H9 (cell line): ENCODE data around the gene MRPS27. TPM values are rescaled to one million over a fixed set of nuclear protein-coding genes. Genes with fewer than 3 reads are reported as not detected.

Source experiments
- DNase-seq: peaks from one replicate; pipeline ENCODE4 v3.0.0-alpha.2; 2017
- H2AFZ ChIP-seq: one replicate; pipeline ENCODE4 v1.6.1; 2013; ENCODE audit warnings: mild to moderate bottlenecking, low read length, control low read depth, moderate library complexity
- H2AK5ac ChIP-seq: 2 replicates; pipeline ENCODE4 v1.6.1; 2013; ENCODE audit warnings: low read length, control low read depth, mixed read lengths; ENCODE audit not compliant: insufficient read length
- H2BK120ac ChIP-seq: one replicate; pipeline ENCODE4 v1.6.1; 2013; ENCODE audit warnings: low read depth, mild to moderate bottlenecking, low read length, control low read depth, inconsistent platforms; ENCODE audit not compliant: poor library complexity, severe bottlenecking
- H2BK12ac ChIP-seq: 2 replicates; pipeline ENCODE4 v1.6.1; 2013; ENCODE audit warnings: low read length, control low read depth, mixed read lengths, low read depth; ENCODE audit not compliant: insufficient read length
- H2BK15ac ChIP-seq: 2 replicates; pipeline ENCODE4 v1.6.1; 2013; ENCODE audit warnings: low read depth, low read length, control low read depth
- H2BK20ac ChIP-seq: one replicate; pipeline ENCODE4 v1.6.1; 2013; ENCODE audit warnings: low read depth, mild to moderate bottlenecking, low read length, control low read depth, inconsistent platforms; ENCODE audit not compliant: poor library complexity, severe bottlenecking
- H2BK5ac ChIP-seq: 2 replicates; pipeline ENCODE4 v1.6.1; 2013; ENCODE audit warnings: low read length, control low read depth, mixed read lengths; ENCODE audit not compliant: insufficient read length
- H3K14ac ChIP-seq: 2 replicates; pipeline ENCODE4 v1.6.1; 2013; ENCODE audit warnings: low read length, control low read depth; ENCODE audit not compliant: insufficient read depth
- H3K18ac ChIP-seq: 2 replicates; pipeline ENCODE4 v1.6.1; 2013; ENCODE audit warnings: low read depth, mild to moderate bottlenecking, mixed read lengths, low read length, control low read depth; ENCODE audit not compliant: insufficient read length
- H3K23ac ChIP-seq: 2 replicates; pipeline ENCODE4 v1.6.1; 2013; ENCODE audit warnings: low read length, control low read depth, mixed read lengths, low read depth; ENCODE audit not compliant: insufficient read length
- H3K23me2 ChIP-seq: 2 replicates; pipeline ENCODE4 v1.6.1; 2013; ENCODE audit warnings: low read depth, mild to moderate bottlenecking, mixed read lengths, low read length, control low read depth; ENCODE audit not compliant: insufficient read length, poor library complexity, severe bottlenecking
- H3K27ac ChIP-seq: 2 replicates; pipeline ENCODE4 v1.5.1; 2013; ENCODE audit warnings: low read length, control low read depth, mixed read lengths, low read depth; ENCODE audit not compliant: insufficient read length
- H3K27me3 ChIP-seq: 2 replicates; pipeline ENCODE4 v1.6.1; 2013; ENCODE audit warnings: low read length, control low read depth, inconsistent platforms; ENCODE audit not compliant: insufficient read depth
- H3K4ac ChIP-seq: 2 replicates; pipeline ENCODE4 v1.6.1; 2013; ENCODE audit warnings: low read depth, mild to moderate bottlenecking, control low read depth, inconsistent platforms, low read length, moderate library complexity
- H3K4me1 ChIP-seq: 2 replicates; pipeline ENCODE4 v1.6.1; 2013; ENCODE audit warnings: low read length, control low read depth, inconsistent platforms; ENCODE audit not compliant: insufficient read depth
- H3K4me2 ChIP-seq: 2 replicates; pipeline ENCODE4 v1.6.1; 2013; ENCODE audit warnings: low read length, control low read depth, mixed read lengths; ENCODE audit not compliant: insufficient read length, insufficient read depth
- H3K56ac ChIP-seq: 2 replicates; pipeline ENCODE4 v1.6.1; 2013; ENCODE audit warnings: low read depth, mild to moderate bottlenecking, mixed read lengths, low read length, control low read depth; ENCODE audit not compliant: insufficient read length
- H3K79me1 ChIP-seq: 2 replicates; pipeline ENCODE4 v1.6.1; 2013; ENCODE audit warnings: low read depth, mild to moderate bottlenecking, moderate library complexity, low read length, control low read depth, inconsistent platforms; ENCODE audit not compliant: insufficient read depth, poor library complexity, severe bottlenecking
- H3K79me2 ChIP-seq: 2 replicates; pipeline ENCODE4 v1.6.1; 2013; ENCODE audit warnings: low read length, control low read depth, inconsistent platforms; ENCODE audit not compliant: insufficient read depth
- H3K9ac ChIP-seq: 2 replicates; pipeline ENCODE4 v1.6.1; 2013; ENCODE audit warnings: low read length, control low read depth, mixed read lengths; ENCODE audit not compliant: insufficient read length; ENCODE audit errors: extremely low read depth
- H3K9me3 ChIP-seq: one replicate; pipeline ENCODE4 v1.6.1; 2013; ENCODE audit warnings: low read depth, low read length, inconsistent platforms; ENCODE audit not compliant: control insufficient read depth
- H3T11ph ChIP-seq: one replicate; pipeline ENCODE4 v1.6.1; 2013; ENCODE audit warnings: mild to moderate bottlenecking, low read length, control low read depth, inconsistent platforms
- H4K20me1 ChIP-seq: one replicate; pipeline ENCODE4 v1.6.1; 2013; ENCODE audit not compliant: control insufficient read depth, insufficient read length, insufficient read depth
- H4K5ac ChIP-seq: 2 replicates; pipeline ENCODE4 v1.6.1; 2013; ENCODE audit warnings: low read depth, mild to moderate bottlenecking, mixed read lengths, low read length, control low read depth; ENCODE audit not compliant: insufficient read length
- H4K8ac ChIP-seq: replicated peaks from 2 replicates; pipeline ENCODE4 v1.6.1; 2013; ENCODE audit warnings: low read length, control low read depth, mixed read lengths, low read depth; ENCODE audit not compliant: insufficient read length
- H4K91ac ChIP-seq: 2 replicates; pipeline ENCODE4 v1.6.1; 2013; ENCODE audit warnings: low read depth, mild to moderate bottlenecking, moderate library complexity, mixed read lengths, low read length, control low read depth; ENCODE audit not compliant: insufficient read length
- H3K27ac Mint-ChIP-seq, 3 experiments: 2 replicates in 2 of 3; 3 replicates in 1 of 3; pipeline ENCODE4 v1.8.0; 2020 to 2021; ENCODE audit warnings: mixed read lengths in 3 of 3, mild to moderate bottlenecking in 1 of 3, moderate library complexity in 1 of 3
- H3K27me3 Mint-ChIP-seq: 2 replicates; pipeline ENCODE4 v1.8.0; 2021; ENCODE audit warnings: low read depth, mild to moderate bottlenecking, moderate library complexity, mixed read lengths
- H3K36me3 Mint-ChIP-seq, 3 experiments: 2 replicates in 2 of 3; 3 replicates in 1 of 3; pipeline ENCODE4 v1.8.0; 2020 to 2021; ENCODE audit warnings: low read depth in 3 of 3, mixed read lengths in 3 of 3; ENCODE audit not compliant: insufficient read depth in 1 of 3
- H3K4me1 Mint-ChIP-seq, 2 experiments: 2 replicates each; pipeline ENCODE4 v1.8.0; 2020; ENCODE audit warnings: mixed read lengths in 2 of 2
- H3K4me3 Mint-ChIP-seq, 2 experiments: 2 replicates in 1 of 2; 3 replicates in 1 of 2; pipeline ENCODE4 v1.8.0; 2020 to 2021; ENCODE audit warnings: mild to moderate bottlenecking in 2 of 2, mixed read lengths in 2 of 2, moderate library complexity in 1 of 2
- H3K9me3 Mint-ChIP-seq, 2 experiments: 2 replicates in 1 of 2; 3 replicates in 1 of 2; pipeline ENCODE4 v1.8.0; 2020; ENCODE audit warnings: mild to moderate bottlenecking in 2 of 2, mixed read lengths in 2 of 2, moderate library complexity in 1 of 2
- CTCF ChIP-seq: fragments of 200-600 bp; sonication (generic); conservative IDR thresholded peaks from 3 replicates; pipeline ENCODE4 v1.8.0; 2021; ENCODE audit warnings: antibody characterized with exemption, mild to moderate bottlenecking
- WGBS: extraction: QIAGEN DNeasy Blood & Tissue Kit; methylation state at CpG from one replicate; pipeline ENCODE4 v1.1.7; 2013; ENCODE audit warnings: missing lambda C conversion rate, low lambda C conversion rate, mixed read lengths; ENCODE audit not compliant: insufficient read length; ENCODE audit errors: extremely low coverage; 5-methylcytosine and 5-hydroxymethylcytosine counted together
- total RNA-seq: library from RNA; stranded (reverse); gene quantifications from 2 replicates; pipeline ENCODE4 v1.2.1, GENCODE V29; 2021

MRPS27 gene
- total RNA-seq, 1 experiment from 2014 or later, result 83.3 TPM

- no peaks in the 10 kb centered on the region for H3K23me2 ChIP-seq
- no peak overlapping the region for H2BK12ac ChIP-seq
- no peak overlapping the region for H3T11ph ChIP-seq
- H3K56ac ChIP-seq, result no peak overlapping the region
- H2BK120ac ChIP-seq, result no peak overlapping the region
- no CpG with 5 or more reads among the region's 3 CpGs for WGBS
- H4K8ac ChIP-seq, result no peak overlapping the region
- no peak overlapping the region for H2AFZ ChIP-seq
- H3K4me2 ChIP-seq, result no peak overlapping the region
- no peak overlapping the region for H3K4me3 Mint-ChIP-seq
- no peaks in the 10 kb centered on the region for H3K79me2 ChIP-seq
- H3K27me3 ChIP-seq, result no peaks in the 10 kb centered on the region
- no peaks in the 10 kb centered on the region for H3K79me1 ChIP-seq
- peaks cover 3% of the 10 kb centered on the region; the same call in 1 of the 2 replicates for H3K27me3 Mint-ChIP-seq
- H3K27ac ChIP-seq, result no peak overlapping the region
- no peak overlapping the region for H4K91ac ChIP-seq
- DNase-seq, result no peak
- H3K4ac ChIP-seq, result no peak overlapping the region
- no peak overlapping the region for H3K14ac ChIP-seq
- no peaks in the 10 kb centered on the region for H3K9me3 ChIP-seq
- no peak overlapping the region for H2BK15ac ChIP-seq
- H3K18ac ChIP-seq, result no peak overlapping the region
- peaks cover 12 to 16% of the 10 kb centered on the region in 2 experiments for H3K4me1 Mint-ChIP-seq
- no peaks in the 10 kb centered on the region for H4K20me1 ChIP-seq
- H4K5ac ChIP-seq, result no peak overlapping the region
- H3K27ac Mint-ChIP-seq, result no peak overlapping the region
- peaks cover 32 to 45% (median 40%) of the 10 kb centered on the region in 3 experiments; a peak in 6 of 7 replicates for H3K36me3 Mint-ChIP-seq
- no peak overlapping the region for H3K9ac ChIP-seq
- no peak overlapping the region for H2BK20ac ChIP-seq
- H2AK5ac ChIP-seq, result no peak overlapping the region
- H3K4me1 ChIP-seq, result no peaks in the 10 kb centered on the region
- no peak for TF ChIP-seq CTCF
- H3K23ac ChIP-seq, result no peak overlapping the region
- H3K9me3 Mint-ChIP-seq, result no peaks in the 10 kb centered on the region; a peak in 1 of 5 replicates
- H2BK5ac ChIP-seq, result no peak overlapping the region
Measured at GRCh38 chr5:72216756-72217155, 103.3 kb downstream of the MRPS27 start.
